Measurements from ENCODE around the gene NUDT7.

Gene NUDT7

GRCh38 chr16:77767211-77767610 is 44.9 kb downstream of the NUDT7 start:
- H3K4me3 ChIP-seq, result no peak overlapping the region
- peak overlapping the region in 1 of 21 experiments; percentile 6 for H3K27ac ChIP-seq

GRCh38 chr16:77767826-77768225 is 45.5 kb downstream of the NUDT7 start:
- H3K27ac ChIP-seq, result no peak overlapping the region
- H3K4me3 ChIP-seq, result no peak overlapping the region

- Histone ChIP-seq H3K27ac (no peak overlapping the region), H3K4me3 (no peak overlapping the region)
These were observed 53.9 kb downstream of the NUDT7 start for GRCh38 chr16:77775911-77776909.

- Histone ChIP-seq H3K27ac (no peak overlapping the region), H3K4me3 (no peak overlapping the region)
These were observed 55.4 kb downstream of the NUDT7 start for GRCh38 chr16:77777745-77778144.

- Histone ChIP-seq H3K27ac (no peak overlapping the region), H3K4me3 (no peak overlapping the region)
These were observed 58.1 kb downstream of the NUDT7 start for GRCh38 chr16:77780378-77780837.

DNA sequence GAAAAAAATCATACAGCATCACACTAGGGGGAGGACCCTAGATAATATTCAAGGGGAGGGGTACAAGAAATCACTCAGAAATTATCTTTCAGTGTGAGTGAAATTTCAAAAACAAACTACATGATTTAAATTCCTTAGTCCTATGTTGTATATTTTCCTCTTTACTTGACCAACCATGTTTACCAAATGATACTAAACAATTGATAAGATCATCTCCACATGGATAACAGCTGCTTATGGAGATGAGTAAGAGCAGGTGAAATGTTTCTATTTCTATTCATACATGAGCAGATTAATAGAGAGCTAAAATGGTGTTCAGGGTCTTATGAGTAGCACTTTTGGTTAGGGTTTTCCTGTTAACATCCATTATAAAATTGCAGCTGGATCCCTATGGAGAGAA is 58.8 kb downstream of the NUDT7 start:
- H3K4me3 ChIP-seq, result no peak overlapping the region
- no peak overlapping the region for H3K27ac ChIP-seq

DNA sequence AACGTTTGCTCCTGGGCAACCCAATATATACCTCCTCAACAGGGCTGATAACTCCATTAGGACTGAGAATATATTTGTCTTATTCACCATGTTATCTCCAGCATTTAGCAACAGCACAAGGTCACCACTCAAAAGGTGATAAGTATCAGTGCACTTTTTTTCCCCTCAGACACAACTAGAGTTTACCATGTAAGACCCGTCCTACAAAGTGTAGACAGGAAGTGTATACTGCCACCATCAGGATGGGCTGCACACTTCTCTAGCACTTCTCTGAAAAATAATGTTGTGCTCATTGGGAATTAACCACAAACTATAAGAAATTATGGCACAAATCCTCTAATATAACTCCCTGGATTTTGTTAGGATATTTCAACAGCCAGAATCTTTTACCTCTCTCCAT is 60.4 kb downstream of the NUDT7 start:
- Histone ChIP-seq H3K27ac (no peak overlapping the region), H3K4me3 (no peak overlapping the region)

GRCh38 chr16:77784441-77785372 is 62.4 kb downstream of the NUDT7 start:
- H3K27ac ChIP-seq, result no peak overlapping the region
- H3K4me3 ChIP-seq, result no peak overlapping the region

GRCh38 chr16:77785373-77785764 is 63.1 kb downstream of the NUDT7 start:
- Histone ChIP-seq H3K4me3 (no peak overlapping the region), H3K27ac (no peak overlapping the region)

- Histone ChIP-seq H3K4me3 (no peak overlapping the region), H3K27ac (no peak overlapping the region)
These were observed 64.0 kb downstream of the NUDT7 start for GRCh38 chr16:77786186-77786847.

- no peak overlapping the region for H3K27ac ChIP-seq
- no peak overlapping the region for H3K4me3 ChIP-seq
These were observed 65.1 kb downstream of the NUDT7 start for GRCh38 chr16:77787452-77787851.

DNA sequence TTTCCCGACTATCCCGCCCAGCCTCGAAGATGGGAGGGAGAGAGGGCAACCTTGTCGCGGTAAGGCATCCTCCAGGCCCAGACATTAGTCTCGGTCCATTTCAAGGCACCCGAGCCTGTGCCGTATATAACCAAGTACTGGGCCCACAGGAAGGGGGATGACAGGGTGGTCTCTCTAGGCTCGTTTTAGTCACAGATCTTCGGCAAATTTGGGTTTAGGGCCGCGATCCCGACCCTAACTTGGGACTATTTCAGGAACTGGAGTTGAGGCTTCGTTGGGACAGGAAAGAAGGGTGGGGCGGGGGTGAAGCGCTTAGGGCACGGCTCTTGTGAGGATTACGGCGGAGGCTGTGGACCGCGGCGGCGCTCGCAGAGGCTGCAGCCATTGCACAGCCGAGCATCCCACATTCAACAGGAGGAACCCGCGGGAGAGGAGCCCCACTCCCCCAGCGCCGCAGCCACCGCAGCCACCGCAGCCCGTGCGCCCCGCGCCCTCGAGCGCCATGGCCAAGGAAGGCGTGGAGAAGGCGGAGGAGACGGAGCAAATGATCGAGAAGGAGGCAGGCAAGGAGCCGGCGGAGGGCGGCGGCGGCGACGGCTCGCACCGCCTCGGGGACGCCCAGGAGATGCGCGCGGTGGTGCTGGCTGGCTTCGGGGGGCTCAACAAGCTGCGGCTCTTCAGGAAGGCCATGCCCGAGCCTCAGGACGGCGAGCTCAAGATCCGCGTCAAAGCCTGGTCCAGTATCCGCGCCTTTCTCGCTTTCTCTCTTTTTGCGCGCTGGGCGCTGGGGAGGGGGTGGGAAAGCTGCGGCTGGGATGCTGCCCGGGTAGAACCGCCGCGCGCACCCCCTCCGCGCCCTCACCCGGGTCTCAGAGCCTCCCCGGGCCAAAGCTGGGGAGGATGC is 66.1 kb downstream of the NUDT7 start, which contains the start of gene VAT1L:
TSS of gene VAT1L (plus strand) at position 384 of the 904 bp plus-strand sequence. CDS start at position 503, 119 bp downstream.
- Histone ChIP-seq H3K27ac (no peak within 1 kb of the TSS), H3K4me3 (peak within 1 kb of the TSS; percentile 1 to 59 (median 26))

GRCh38 chr16:77789085-77790008 is 67.0 kb downstream of the NUDT7 start:
- peak overlapping the region in 5 of 7 experiments; percentile 15 to 59 (median 27) for H3K4me3 ChIP-seq

DNA sequence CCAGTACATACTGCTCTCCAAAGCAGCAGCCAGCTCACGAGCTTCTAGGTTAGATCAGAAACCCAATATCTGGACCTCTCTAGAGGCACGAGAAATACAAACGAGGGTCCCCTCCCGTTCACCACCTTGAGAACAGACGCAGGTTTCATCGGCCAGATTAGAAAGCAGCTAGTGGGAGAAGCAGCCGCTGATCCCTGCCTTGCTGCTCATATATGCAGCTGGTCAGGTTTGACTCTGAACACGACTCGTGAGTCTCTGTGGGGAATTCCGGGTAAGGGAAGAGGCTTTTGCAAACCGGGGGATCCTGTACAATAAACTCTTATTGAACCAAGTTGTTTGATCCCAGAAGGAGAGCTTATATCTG is 67.7 kb downstream of the NUDT7 start:
- H3K4me3 ChIP-seq, result peak overlapping the region in 1 of 7 experiments; percentile 59
- H3K27ac ChIP-seq, result no peak overlapping the region

More at GRCh38 chr16:77789085-77790008, 67.0 kb downstream of the NUDT7 start:
- H3K27ac ChIP-seq, result no peak overlapping the region

DNA sequence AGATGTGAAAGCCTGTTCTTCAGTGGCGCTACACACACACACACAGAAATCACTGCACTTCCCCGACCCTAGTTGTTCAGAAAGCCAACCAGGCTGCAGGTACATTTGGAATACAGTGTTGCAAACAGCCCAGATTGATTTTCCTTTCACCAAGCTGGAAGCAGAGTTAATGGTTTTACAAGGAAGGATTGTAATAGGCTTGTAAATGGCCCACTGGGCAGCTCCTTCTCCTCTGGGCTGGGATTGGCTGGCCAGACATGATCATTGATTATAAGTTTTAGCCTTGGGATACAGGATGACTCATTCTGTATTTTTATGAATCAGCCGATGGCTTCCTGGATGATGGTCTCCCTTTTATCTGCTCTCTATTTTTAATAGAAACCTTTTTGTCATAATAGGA is 68.6 kb downstream of the NUDT7 start:
- H3K4me3 ChIP-seq, result no peak overlapping the region

More for the DNA sequence above, 68.6 kb downstream of the NUDT7 start:
- no peak overlapping the region for H3K27ac ChIP-seq

All from skin epidermis (tissue), 12 donors.